Skeletal muscle tissue (tissue), 4 donors: ENCODE data around the gene NEU2. TPM values are rescaled to one million over a fixed set of nuclear protein-coding genes. Genes with fewer than 3 reads are reported as not detected.

Source experiments
- H3K27ac ChIP-seq: one replicate; pipeline ENCODE4 v1.7.0; 2013; ENCODE audit warnings: mild to moderate bottlenecking, low read depth, low read length, inconsistent platforms
- H3K27me3 ChIP-seq, 3 donors: one replicate each; pipeline ENCODE4 v1.7.0; 2013; ENCODE audit warnings: low read length in 3 of 3; ENCODE audit not compliant: control insufficient read depth in 3 of 3, insufficient read depth in 3 of 3
- H3K36me3 ChIP-seq, 3 donors: one replicate each; pipeline ENCODE4 v1.7.0; 2013; ENCODE audit warnings: low read length in 3 of 3; ENCODE audit not compliant: control insufficient read depth in 3 of 3, insufficient read depth in 3 of 3
- H3K4me1 ChIP-seq, 3 donors: one replicate each; pipeline ENCODE4 v1.7.0; 2013; ENCODE audit warnings: low read length in 3 of 3, mild to moderate bottlenecking in 3 of 3; ENCODE audit not compliant: control insufficient read depth in 3 of 3, insufficient read depth in 3 of 3
- H3K4me3 ChIP-seq, 3 donors: one replicate each; pipeline ENCODE4 v1.7.0; 2013; ENCODE audit warnings: low read length in 3 of 3
- H3K9ac ChIP-seq, 3 donors: one replicate each; pipeline ENCODE4 v1.7.0; 2013; ENCODE audit warnings: low read length in 3 of 3, mild to moderate bottlenecking in 3 of 3, moderate library complexity in 2 of 3, low read depth in 1 of 3
- H3K9me3 ChIP-seq, 3 donors: one replicate each; pipeline ENCODE4 v1.7.0; 2013; ENCODE audit warnings: low read length in 3 of 3; ENCODE audit not compliant: control insufficient read depth in 3 of 3
- total RNA-seq: library from RNA; depleted of rRNA; stranded (reverse); fragments of >200 nt; gene quantifications from one replicate; pipeline ENCODE4 v1.2.3, GENCODE V29; 2014
- donor health status: Osteomylitis.

Gene NEU2
- total RNA-seq, 1 donor from 2014 or later = not detected

GRCh38 chr2:233021771-233022170 lies 10.7 kb upstream of the NEU2 start:
- Histone ChIP-seq H3K36me3 (no peaks in the 10 kb centered on the region), H3K27ac (no peak overlapping the region), H3K27me3 (no peaks in the 10 kb centered on the region), H3K9ac (no peak overlapping the region), H3K9me3 (no peaks in the 10 kb centered on the region), H3K4me1 (no peaks in the 10 kb centered on the region), H3K4me3 (no peak overlapping the region)

GRCh38 chr2:233022561-233022960 lies 9.9 kb upstream of the NEU2 start:
- Histone ChIP-seq H3K9me3 (no peaks in the 10 kb centered on the region), H3K36me3 (no peaks in the 10 kb centered on the region), H3K27ac (no peak overlapping the region), H3K4me1 (no peaks in the 10 kb centered on the region), H3K9ac (no peak overlapping the region), H3K27me3 (no peaks in the 10 kb centered on the region), H3K4me3 (no peak overlapping the region)

- no peaks in the 10 kb centered on the region for H3K9me3 ChIP-seq
- no peak overlapping the region for H3K9ac ChIP-seq
- H3K36me3 ChIP-seq = no peaks in the 10 kb centered on the region
- H3K27ac ChIP-seq = no peak overlapping the region
- H3K4me3 ChIP-seq = no peak overlapping the region
- H3K27me3 ChIP-seq = no peaks in the 10 kb centered on the region
- no peaks in the 10 kb centered on the region for H3K4me1 ChIP-seq
These were observed 9.3 kb upstream of the NEU2 start for GRCh38 chr2:233023007-233023760.

- Histone ChIP-seq H3K4me3 (no peak overlapping the region), H3K9ac (no peak overlapping the region), H3K27ac (no peak overlapping the region), H3K4me1 (no peaks in the 10 kb centered on the region), H3K36me3 (no peaks in the 10 kb centered on the region), H3K9me3 (no peaks in the 10 kb centered on the region), H3K27me3 (no peaks in the 10 kb centered on the region)
These were observed 8.6 kb upstream of the NEU2 start for GRCh38 chr2:233023761-233024410.

- Histone ChIP-seq H3K4me3 (no peak overlapping the region), H3K36me3 (no peaks in the 10 kb centered on the region), H3K9ac (no peak overlapping the region), H3K27me3 (no peaks in the 10 kb centered on the region), H3K9me3 (no peaks in the 10 kb centered on the region), H3K27ac (no peak overlapping the region), H3K4me1 (no peaks in the 10 kb centered on the region)
These were observed 6.8 kb upstream of the NEU2 start for GRCh38 chr2:233025706-233026105.

GRCh38 chr2:233026198-233026813 lies 6.2 kb upstream of the NEU2 start:
- H3K27ac ChIP-seq = no peak overlapping the region

GRCh38 chr2:233029321-233029720 lies 3.2 kb upstream of the NEU2 start:
- Histone ChIP-seq H3K9ac (no peak overlapping the region), H3K27me3 (no peaks in the 10 kb centered on the region), H3K4me1 (no peaks in the 10 kb centered on the region), H3K36me3 (no peaks in the 10 kb centered on the region), H3K27ac (no peak overlapping the region), H3K9me3 (no peaks in the 10 kb centered on the region), H3K4me3 (no peak overlapping the region)

More at GRCh38 chr2:233026198-233026813, 6.2 kb upstream of the NEU2 start:
- H3K9ac ChIP-seq = no peak overlapping the region
- no peaks in the 10 kb centered on the region for H3K27me3 ChIP-seq
- no peaks in the 10 kb centered on the region for H3K9me3 ChIP-seq
- no peak overlapping the region for H3K4me3 ChIP-seq
- H3K4me1 ChIP-seq = no peaks in the 10 kb centered on the region
- H3K36me3 ChIP-seq = no peaks in the 10 kb centered on the region

GRCh38 chr2:233031556-233032500 lies 644 bp upstream of the NEU2 start:
- H3K4me3 ChIP-seq = no peak overlapping the region
- H3K4me1 ChIP-seq = no peaks in the 10 kb centered on the region
- peaks cover 0 to 3% (median 0%) of the 10 kb centered on the region in 3 donors for H3K9me3 ChIP-seq
- no peaks in the 10 kb centered on the region for H3K36me3 ChIP-seq
- no peak overlapping the region for H3K9ac ChIP-seq
- H3K27me3 ChIP-seq = no peaks in the 10 kb centered on the region
- H3K27ac ChIP-seq = no peak overlapping the region

- Histone ChIP-seq H3K4me3 (no peak overlapping the region), H3K9me3 (peaks cover 0 to 3% (median 0%) of the 10 kb centered on the region in 3 donors), H3K4me1 (no peaks in the 10 kb centered on the region), H3K27ac (no peak overlapping the region), H3K27me3 (no peaks in the 10 kb centered on the region), H3K9ac (no peak overlapping the region), H3K36me3 (no peaks in the 10 kb centered on the region)
These were observed 1.2 kb downstream of the NEU2 start for GRCh38 chr2:233033672-233034071.
